OCI-LY7 (cell line): ENCODE data around the gene ALB. TPM values are rescaled to one million over a fixed set of nuclear protein-coding genes. Genes with fewer than 3 reads are reported as not detected.

ENCODE experiments used
- BruUV-seq: library from RNA; stranded (reverse); fragments of 400-500 nt; replicated peaks from 2 replicates; lab custom pipeline; 2021; lab: Mats Ljungman, UMichigan
- CTCF ChIA-PET: fragments of 300-600 bp; sonication (Branson Sonifier 250); formaldehyde crosslinking; loops from one replicate; lab custom pipeline; 2022; ENCODE audit warnings: antibody characterized with exemption; ENCODE audit not compliant: unreplicated experiment; lab: Charles Lee
- POLR2A ChIA-PET: fragments of 300-600 bp; sonication (Branson Sonifier 250); formaldehyde crosslinking; loops from one replicate; lab custom pipeline; 2022; ENCODE audit warnings: antibody characterized with exemption; lab: Charles Lee
- DNase-seq: peaks from one replicate; pipeline ENCODE4 v3.0.0-alpha.2; 2015; ENCODE audit warnings: low spot score
- H2AFZ ChIP-seq: fragments of 200-600 bp; sonication (generic), shearing (Covaris generic); 2 replicates; pipeline ENCODE4 v1.6.1; 2014; ENCODE audit warnings: mild to moderate bottlenecking, antibody characterized with exemption, low read length, moderate library complexity
- H3K27ac ChIP-seq: fragments of 200-600 bp; sonication (generic); 2 replicates; pipeline ENCODE4 v1.5.1; 2014; ENCODE audit warnings: mixed run types, low read depth, mild to moderate bottlenecking, moderate library complexity, low read length, inconsistent platforms; ENCODE audit not compliant: poor library complexity, severe bottlenecking
- H3K36me3 ChIP-seq: fragments of 200-600 bp; sonication (generic); 2 replicates; pipeline ENCODE4 v1.6.1; 2014; ENCODE audit warnings: mild to moderate bottlenecking, antibody characterized with exemption, low read length, moderate library complexity, mixed read lengths; ENCODE audit not compliant: insufficient read depth
- H3K4me1 ChIP-seq: fragments of 200-600 bp; sonication (generic); 2 replicates; pipeline ENCODE4 v1.5.1; 2014; ENCODE audit warnings: mild to moderate bottlenecking, low read length; ENCODE audit not compliant: insufficient read depth, poor library complexity, severe bottlenecking
- H3K4me2 ChIP-seq: fragments of 200-600 bp; sonication (generic); 2 replicates; pipeline ENCODE4 v1.6.1; 2014; ENCODE audit warnings: mild to moderate bottlenecking, low read length
- H3K4me3 ChIP-seq: fragments of 200-600 bp; sonication (generic); 2 replicates; pipeline ENCODE4 v1.5.1; 2014; ENCODE audit warnings: mild to moderate bottlenecking, low read depth, low read length; ENCODE audit not compliant: poor library complexity, severe bottlenecking
- H3K79me2 ChIP-seq: fragments of 200-600 bp; sonication (generic); 2 replicates; pipeline ENCODE4 v1.6.1; 2016; ENCODE audit warnings: low read depth, mild to moderate bottlenecking, low read length, moderate library complexity, mixed read lengths; ENCODE audit not compliant: insufficient read depth
- H3K9me2 ChIP-seq: fragments of 200-600 bp; sonication (generic); 2 replicates; pipeline ENCODE4 v1.6.1; 2016; ENCODE audit warnings: mild to moderate bottlenecking, low read length, mixed read lengths; ENCODE audit not compliant: insufficient read depth
- H3K9me3 ChIP-seq: fragments of 200-600 bp; sonication (generic); 2 replicates; pipeline ENCODE4 v1.6.1; 2014; ENCODE audit warnings: mild to moderate bottlenecking, mixed run types, low read length, mixed read lengths
- H4K20me1 ChIP-seq: fragments of 200-600 bp; sonication (generic); 2 replicates; pipeline ENCODE4 v1.6.1; 2014; ENCODE audit warnings: mild to moderate bottlenecking, antibody characterized with exemption, low read length, moderate library complexity, mixed read lengths; ENCODE audit not compliant: insufficient read depth
- EZH2phosphoT487 ChIP-seq: fragments of 200-600 bp; sonication (generic); IDR thresholded peaks from 2 replicates; pipeline ENCODE4 v1.6.1; 2018; ENCODE audit warnings: low read depth, borderline replicate concordance, mild to moderate bottlenecking, mixed run types, antibody characterized with exemption, low read length, moderate library complexity, mixed read lengths
- intact Hi-C: fragments of 100-400 bp; cut with micrococcal nuclease; formaldehyde crosslinking; loops from one replicate; pipeline ENCODE4 v1.10.0; 2022; ENCODE audit not compliant: unreplicated experiment
- total RNA-seq, 2 experiments: library from RNA; depleted of rRNA in 1 of 2; stranded (reverse); fragments of >200 nt in 1 of 2; shearing (Covaris generic) in 1 of 2; gene quantifications; 2 replicates each; pipeline ENCODE4 v1.2.3, GENCODE V29; 2014 to 2022
- TF ChIP-seq, protein P1 (sequence below): fragments of 200-600 bp; sonication (generic); conservative IDR thresholded peaks from 2 replicates; pipeline ENCODE4 v1.5.1; 2014; ENCODE audit warnings: mild to moderate bottlenecking, antibody characterized with exemption, low read length, moderate library complexity, mixed read lengths

Gene ALB
- total RNA-seq, 2 experiments from 2014 or later, result not detected

DNA sequence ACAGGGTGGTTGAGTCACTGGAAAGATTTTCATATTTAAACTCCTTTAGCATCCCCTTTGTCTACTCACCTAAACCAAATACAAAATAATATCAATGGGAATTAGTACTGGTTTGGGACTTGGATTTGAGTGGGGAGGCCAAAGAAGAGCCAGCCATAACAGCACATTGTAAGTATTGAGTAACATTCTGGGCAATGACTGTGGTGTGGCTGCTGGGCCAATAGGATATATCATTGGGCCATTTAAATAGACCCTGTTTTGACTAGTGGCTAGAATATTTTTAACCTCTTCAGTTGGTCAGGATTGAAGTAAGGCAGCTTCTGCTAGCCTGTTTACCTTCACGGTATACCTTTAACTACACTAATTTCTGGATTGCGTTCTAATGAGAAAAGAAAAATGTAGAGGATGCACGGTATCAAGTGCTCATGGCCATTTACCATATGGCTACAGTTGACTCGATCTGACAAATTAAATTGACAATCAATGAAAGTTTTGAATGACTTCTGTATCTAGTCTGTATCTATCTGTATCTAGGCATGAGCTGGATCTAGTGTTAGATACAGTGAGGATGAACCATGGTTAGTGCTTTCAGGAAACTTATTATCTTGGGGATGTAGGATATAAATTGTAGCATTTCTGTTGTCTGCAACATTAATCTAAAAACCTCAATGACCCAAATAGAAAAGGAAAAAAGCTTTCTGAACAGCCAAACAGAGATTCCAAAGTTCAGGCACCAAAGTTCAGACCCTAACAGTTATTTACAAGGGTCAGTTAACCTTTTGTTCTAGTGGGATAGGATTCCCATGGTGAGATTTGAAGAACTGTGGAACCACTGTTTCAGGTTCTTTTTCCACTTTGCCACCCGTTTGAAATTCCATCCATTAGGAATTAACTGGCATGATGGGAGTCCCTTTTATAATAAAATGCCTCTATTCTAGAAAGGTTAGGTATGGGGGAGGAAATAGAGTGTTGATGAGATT lies 6.8 kb upstream of the ALB start:
- Histone ChIP-seq H3K36me3 (no peaks in the 10 kb centered on the region), H3K79me2 (no peaks in the 10 kb centered on the region), H3K27ac (no peak overlapping the region), H2AFZ (no peak overlapping the region), H4K20me1 (no peaks in the 10 kb centered on the region), H3K4me2 (no peak overlapping the region), H3K4me3 (no peak overlapping the region), H3K9me2 (no peaks in the 10 kb centered on the region), H3K4me1 (no peaks in the 10 kb centered on the region), H3K9me3 (no peaks in the 10 kb centered on the region)
- DNase-seq, result no peak
- ChIA-PET CTCF (no interaction called here), POLR2A (interaction anchor here (0.6 kb wide), 1 partner anchor 45 kb away, joined by 5 read pairs; no protein-coding TSS in a partner anchor)
- intact Hi-C loops, result no loop called here
- BruUV-seq, result no TSS peak
- TF ChIP-seq, protein P1, sequence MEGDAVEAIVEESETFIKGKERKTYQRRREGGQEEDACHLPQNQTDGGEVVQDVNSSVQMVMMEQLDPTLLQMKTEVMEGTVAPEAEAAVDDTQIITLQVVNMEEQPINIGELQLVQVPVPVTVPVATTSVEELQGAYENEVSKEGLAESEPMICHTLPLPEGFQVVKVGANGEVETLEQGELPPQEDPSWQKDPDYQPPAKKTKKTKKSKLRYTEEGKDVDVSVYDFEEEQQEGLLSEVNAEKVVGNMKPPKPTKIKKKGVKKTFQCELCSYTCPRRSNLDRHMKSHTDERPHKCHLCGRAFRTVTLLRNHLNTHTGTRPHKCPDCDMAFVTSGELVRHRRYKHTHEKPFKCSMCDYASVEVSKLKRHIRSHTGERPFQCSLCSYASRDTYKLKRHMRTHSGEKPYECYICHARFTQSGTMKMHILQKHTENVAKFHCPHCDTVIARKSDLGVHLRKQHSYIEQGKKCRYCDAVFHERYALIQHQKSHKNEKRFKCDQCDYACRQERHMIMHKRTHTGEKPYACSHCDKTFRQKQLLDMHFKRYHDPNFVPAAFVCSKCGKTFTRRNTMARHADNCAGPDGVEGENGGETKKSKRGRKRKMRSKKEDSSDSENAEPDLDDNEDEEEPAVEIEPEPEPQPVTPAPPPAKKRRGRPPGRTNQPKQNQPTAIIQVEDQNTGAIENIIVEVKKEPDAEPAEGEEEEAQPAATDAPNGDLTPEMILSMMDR, result no peak
- no peak for TF ChIP-seq EZH2phosphoT487

DNA sequence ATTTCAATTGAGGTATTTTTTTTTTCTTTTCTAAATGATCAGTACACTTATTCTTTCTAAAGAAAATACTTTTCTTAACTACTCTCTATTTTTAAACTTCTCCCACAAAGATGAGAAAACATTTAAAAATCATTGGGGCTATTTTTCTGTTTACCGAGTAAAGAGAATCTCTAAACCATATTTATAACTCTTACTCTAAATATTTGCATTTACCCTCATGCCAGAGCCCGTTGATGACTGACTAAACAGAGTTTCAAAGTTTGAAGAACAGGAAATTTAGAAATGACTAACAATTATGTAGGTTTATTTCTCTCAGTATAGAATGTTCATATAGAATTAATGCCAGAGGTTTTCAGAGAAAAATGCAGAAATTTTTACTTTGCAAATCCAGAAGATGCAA lies 2.7 kb upstream of the ALB start:
- ChIA-PET CTCF (no interaction called here), POLR2A (no interaction called here)
- Histone ChIP-seq H3K4me2 (no peak overlapping the region), H3K4me3 (no peak overlapping the region), H2AFZ (no peak overlapping the region), H3K9me2 (no peaks in the 10 kb centered on the region), H3K79me2 (no peaks in the 10 kb centered on the region), H4K20me1 (no peaks in the 10 kb centered on the region), H3K27ac (no peak overlapping the region), H3K4me1 (no peaks in the 10 kb centered on the region), H3K9me3 (no peaks in the 10 kb centered on the region), H3K36me3 (no peaks in the 10 kb centered on the region)
- no peak for DNase-seq
- no peak for TF ChIP-seq EZH2phosphoT487
- TF ChIP-seq, protein P1, result no peak
- intact Hi-C loops, result no loop called here
- no TSS peak for BruUV-seq

DNA sequence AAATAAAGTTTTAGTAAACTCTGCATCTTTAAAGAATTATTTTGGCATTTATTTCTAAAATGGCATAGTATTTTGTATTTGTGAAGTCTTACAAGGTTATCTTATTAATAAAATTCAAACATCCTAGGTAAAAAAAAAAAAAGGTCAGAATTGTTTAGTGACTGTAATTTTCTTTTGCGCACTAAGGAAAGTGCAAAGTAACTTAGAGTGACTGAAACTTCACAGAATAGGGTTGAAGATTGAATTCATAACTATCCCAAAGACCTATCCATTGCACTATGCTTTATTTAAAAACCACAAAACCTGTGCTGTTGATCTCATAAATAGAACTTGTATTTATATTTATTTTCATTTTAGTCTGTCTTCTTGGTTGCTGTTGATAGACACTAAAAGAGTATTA lies 370 bp downstream of the ALB start:
- Histone ChIP-seq H4K20me1 (no peaks in the 10 kb centered on the region), H2AFZ (no peak overlapping the region), H3K4me3 (no peak overlapping the region), H3K4me2 (no peak overlapping the region), H3K27ac (no peak overlapping the region), H3K9me3 (no peaks in the 10 kb centered on the region), H3K36me3 (no peaks in the 10 kb centered on the region), H3K4me1 (no peaks in the 10 kb centered on the region), H3K79me2 (no peaks in the 10 kb centered on the region), H3K9me2 (no peaks in the 10 kb centered on the region)
- no TSS peak for BruUV-seq
- TF ChIP-seq, protein P1, result no peak
- no peak for TF ChIP-seq EZH2phosphoT487
- intact Hi-C loops, result no loop called here
- ChIA-PET POLR2A (interaction anchor here (0.7 kb wide), 1 partner anchor 57 kb away, joined by 3 read pairs; no protein-coding TSS in a partner anchor), CTCF (no interaction called here)
- DNase-seq, result no peak
